GM10266 (cell line): ENCODE results near the gene MBIP.
"Not testable (repeated sequence)": the region's sequence is repeated elsewhere in the genome, so short reads cannot be mapped to it uniquely, and the experiment has no call there.

Source experiments
- DNase-seq: peaks from one replicate; pipeline ENCODE4 v3.0.0; 2012; ENCODE audit errors: extremely low spot score
- TF ChIP-seq, protein P1 (sequence below): IDR thresholded peaks from 2 replicates; pipeline ENCODE4 v1.5.1; 2012; ENCODE audit warnings: mild to moderate bottlenecking, low read depth; ENCODE audit not compliant: control insufficient read depth, insufficient read depth; ENCODE audit errors: missing control alignments

Gene MBIP

DNA sequence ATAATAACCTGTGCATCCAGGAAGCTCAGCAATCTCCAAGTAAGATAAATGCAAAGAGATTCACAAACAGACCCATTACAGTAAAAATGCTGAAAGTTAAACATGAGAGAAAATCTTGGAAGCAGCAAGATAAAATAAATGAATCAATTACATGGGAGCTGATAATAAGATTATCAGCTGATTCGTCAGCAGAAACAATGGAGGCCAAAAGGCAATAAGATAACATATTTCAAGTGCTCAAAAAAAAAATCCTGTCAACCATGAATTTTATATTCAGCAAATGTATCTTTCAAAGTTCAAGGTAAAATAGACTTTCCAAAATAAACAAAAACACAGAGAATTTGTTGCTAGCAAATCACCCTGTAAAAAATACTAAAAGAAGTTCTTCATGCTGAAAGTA is 36.4 kb upstream of the MBIP start:
- TF ChIP-seq, protein P1, sequence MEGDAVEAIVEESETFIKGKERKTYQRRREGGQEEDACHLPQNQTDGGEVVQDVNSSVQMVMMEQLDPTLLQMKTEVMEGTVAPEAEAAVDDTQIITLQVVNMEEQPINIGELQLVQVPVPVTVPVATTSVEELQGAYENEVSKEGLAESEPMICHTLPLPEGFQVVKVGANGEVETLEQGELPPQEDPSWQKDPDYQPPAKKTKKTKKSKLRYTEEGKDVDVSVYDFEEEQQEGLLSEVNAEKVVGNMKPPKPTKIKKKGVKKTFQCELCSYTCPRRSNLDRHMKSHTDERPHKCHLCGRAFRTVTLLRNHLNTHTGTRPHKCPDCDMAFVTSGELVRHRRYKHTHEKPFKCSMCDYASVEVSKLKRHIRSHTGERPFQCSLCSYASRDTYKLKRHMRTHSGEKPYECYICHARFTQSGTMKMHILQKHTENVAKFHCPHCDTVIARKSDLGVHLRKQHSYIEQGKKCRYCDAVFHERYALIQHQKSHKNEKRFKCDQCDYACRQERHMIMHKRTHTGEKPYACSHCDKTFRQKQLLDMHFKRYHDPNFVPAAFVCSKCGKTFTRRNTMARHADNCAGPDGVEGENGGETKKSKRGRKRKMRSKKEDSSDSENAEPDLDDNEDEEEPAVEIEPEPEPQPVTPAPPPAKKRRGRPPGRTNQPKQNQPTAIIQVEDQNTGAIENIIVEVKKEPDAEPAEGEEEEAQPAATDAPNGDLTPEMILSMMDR = no peak
- DNase-seq = no peak

- TF ChIP-seq, protein P1 = no peak
- DNase-seq = no peak
These were observed 25.6 kb upstream of the MBIP start for GRCh38 chr14:36346052-36346451.

GRCh38 chr14:36344211-36344610 is 23.8 kb upstream of the MBIP start:
- DNase-seq = no peak
- TF ChIP-seq, protein P1 = no peak

- not testable (repeated sequence) for DNase-seq
These were observed 21.4 kb upstream of the MBIP start for GRCh38 chr14:36341811-36342210.

GRCh38 chr14:36340276-36340890 is 19.9 kb upstream of the MBIP start:
- TF ChIP-seq, protein P1 = no peak
- DNase-seq = no peak

DNA sequence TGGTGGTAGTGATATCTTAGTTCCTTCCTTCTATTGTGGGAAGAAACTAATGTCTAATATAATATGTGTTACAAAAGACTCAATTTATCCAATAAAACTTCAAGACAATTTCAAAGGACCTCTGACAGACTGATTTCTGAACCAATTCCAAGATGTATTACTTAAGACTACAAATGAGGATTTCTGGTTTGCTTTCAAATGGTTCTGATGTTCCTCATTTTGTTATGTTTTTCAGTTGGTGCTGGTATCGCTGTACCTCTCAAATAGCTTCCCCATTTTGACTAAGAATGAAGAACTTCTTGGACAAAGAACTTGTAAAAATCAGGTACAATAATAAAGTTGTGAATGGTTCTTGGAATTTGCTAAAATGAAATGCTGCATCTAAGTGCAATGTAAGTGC is 19.4 kb upstream of the MBIP start:
- no peak for DNase-seq
- TF ChIP-seq, protein P1 = no peak

GRCh38 chr14:36333119-36333518 is 12.7 kb upstream of the MBIP start:
- TF ChIP-seq, protein P1 = no peak
- no peak for DNase-seq

DNA sequence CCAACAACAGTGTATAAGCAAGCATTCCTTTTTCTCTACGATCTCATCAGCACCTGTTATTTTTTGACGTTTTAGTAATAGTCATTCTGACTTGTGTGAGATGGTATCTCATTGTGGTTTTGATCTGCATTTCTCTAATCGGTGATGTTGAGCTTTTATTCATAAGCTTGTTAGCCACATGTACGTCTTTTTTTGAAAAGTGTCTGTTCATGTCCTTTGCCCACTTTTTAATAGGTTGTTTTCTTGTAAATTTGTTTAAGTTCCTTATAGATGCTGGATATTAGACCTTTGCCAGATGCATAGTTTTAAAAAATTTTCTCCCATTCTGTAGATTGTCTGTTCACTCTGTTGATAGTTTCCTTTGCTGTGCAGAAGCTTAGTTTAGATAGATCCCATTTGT is 7.1 kb upstream of the MBIP start:
- DNase-seq = not testable (repeated sequence)

GRCh38 chr14:36325853-36326252 is 5.4 kb upstream of the MBIP start:
- TF ChIP-seq, protein P1 = no peak

More at GRCh38 chr14:36325853-36326252, 5.4 kb upstream of the MBIP start:
- no peak for DNase-seq
